Measurements from ENCODE around the gene TRMO.

TRMO gene

GRCh38 chr9:97903177-97903576 is 19.1 kb downstream of the TRMO start:
- Histone ChIP-seq H3K9me3 (ENCODE audit: control insufficient read depth, insufficient read depth, low read depth, low read length) (no peaks in the 10 kb centered on the region), H3K36me3 (ENCODE audit: control insufficient read depth in 2 of 2, insufficient read depth in 1 of 2, low read length in 2 of 2) (peaks cover 0 to 28% of the 10 kb centered on the region in 2 experiments; a peak in 1 of 3 replicates), H3K4me1 (ENCODE audit: control insufficient read depth, insufficient read depth, low read length) (no peaks in the 10 kb centered on the region), H3K27ac (ENCODE audit: extremely low read depth, low read depth, low read length) (no peak overlapping the region), H3K4me3 (ENCODE audit: low read depth, low read length) (no peak overlapping the region)
- TF ChIP-seq GLI2 (tag by site-specific recombination; IDR thresholded peaks at IDR 0.05; ENCODE audit: borderline replicate concordance, low read depth) (no peak), KLF10 (tag by site-specific recombination; IDR thresholded peaks at IDR 0.05) (no peak)
- ChIA-PET POLR2A (no interaction called here), CTCF (interaction anchor here (0.6 to 9.6 kb wide), 10 partner anchors 10 to 271 kb away, joined by 3 to 132 read pairs (median 5); partner anchors contain the start of gene TRMO)

GRCh38 chr9:97900738-97901565 is 21.3 kb downstream of the TRMO start:
- CTCF ChIA-PET, result interaction anchor here (0.5 to 9.6 kb wide), 55 partner anchors 9 to 1061 kb away, joined by 3 to 132 read pairs (median 4); partner anchors contain the start of genes ANP32B, TRMO and XPA

GRCh38 chr9:97900103-97900737 is 22.1 kb downstream of the TRMO start:
- H3K27ac ChIP-seq (ENCODE audit: extremely low read depth, low read depth, low read length), result no peak overlapping the region
- TF ChIP-seq MEIS1 (CRISPR knock-in tag; IDR thresholded peaks at IDR 0.05; ENCODE audit: borderline replicate concordance) (no peak), OVOL3 (tag by site-specific recombination; IDR thresholded peaks at IDR 0.05) (no peak), ZNF266 (tag by site-specific recombination; IDR thresholded peaks at IDR 0.05; ENCODE audit: low read depth) (no peak), ZNF600 (tag by site-specific recombination; IDR thresholded peaks at IDR 0.05) (no peak)
- CTCF ChIA-PET, result interaction anchor here (0.6 to 9.6 kb wide), 34 partner anchors 9 to 875 kb away, joined by 3 to 132 read pairs (median 4); partner anchors contain the start of genes ANP32B, TRMO and XPA
- POLR2A ChIA-PET, result interaction anchor here (0.6 to 1.0 kb wide), 2 partner anchors 22 to 207 kb away, joined by 3 to 5 read pairs; partner anchors contain the start of gene TRMO
- no peaks in the 10 kb centered on the region for H3K9me3 ChIP-seq (ENCODE audit: control insufficient read depth, insufficient read depth, low read depth, low read length)
- no peak overlapping the region for H3K4me3 ChIP-seq (ENCODE audit: low read depth, low read length)
- H3K36me3 ChIP-seq (ENCODE audit: control insufficient read depth in 2 of 2, insufficient read depth in 1 of 2, low read length in 2 of 2), result peaks cover 0 to 18% of the 10 kb centered on the region in 2 experiments; a peak in 1 of 3 replicates
- no peaks in the 10 kb centered on the region for H3K4me1 ChIP-seq (ENCODE audit: control insufficient read depth, insufficient read depth, low read length)

More at GRCh38 chr9:97900738-97901565, 21.3 kb downstream of the TRMO start:
- Histone ChIP-seq H3K9me3 (ENCODE audit: control insufficient read depth, insufficient read depth, low read depth, low read length) (no peaks in the 10 kb centered on the region), H3K4me1 (ENCODE audit: control insufficient read depth, insufficient read depth, low read length) (no peaks in the 10 kb centered on the region), H3K27ac (ENCODE audit: extremely low read depth, low read depth, low read length) (no peak overlapping the region), H3K36me3 (ENCODE audit: control insufficient read depth in 2 of 2, insufficient read depth in 1 of 2, low read length in 2 of 2) (peaks cover 0 to 20% of the 10 kb centered on the region in 2 experiments; a peak in 1 of 3 replicates), H3K4me3 (ENCODE audit: low read depth, low read length) (no peak overlapping the region)
- peak; percentile 37 for TF ChIP-seq ZNF654 (tag by site-specific recombination; IDR thresholded peaks at IDR 0.05; ENCODE audit: low read depth)
- TF ChIP-seq ZNF138 (tag by site-specific recombination; IDR thresholded peaks at IDR 0.05; ENCODE audit: borderline replicate concordance), result no peak
- POLR2A ChIA-PET, result interaction anchor here (0.6 to 1.0 kb wide), 3 partner anchors 21 to 208 kb away, joined by 3 to 7 read pairs (median 5); partner anchors contain the start of gene TRMO

- Histone ChIP-seq H3K27ac (ENCODE audit: extremely low read depth, low read depth, low read length) (no peak overlapping the region), H3K9me3 (ENCODE audit: control insufficient read depth, insufficient read depth, low read depth, low read length) (no peaks in the 10 kb centered on the region), H3K36me3 (ENCODE audit: control insufficient read depth in 2 of 2, insufficient read depth in 1 of 2, low read length in 2 of 2) (peaks cover 0 to 5% of the 10 kb centered on the region in 2 experiments; a peak in 1 of 3 replicates), H3K4me3 (ENCODE audit: low read depth, low read length) (no peak overlapping the region), H3K4me1 (ENCODE audit: control insufficient read depth, insufficient read depth, low read length) (no peaks in the 10 kb centered on the region)
- POLR2A ChIA-PET, result interaction anchor here (0.9 kb wide), 1 partner anchor 26 kb away, joined by 4 read pairs; the partner anchor contains the start of gene TRMO
- CTCF ChIA-PET, result interaction anchor here (0.5 to 1.2 kb wide), 12 partner anchors 10 to 1511 kb away, joined by 3 to 8 read pairs (median 4); no protein-coding TSS in a partner anchor
- no peak for TF ChIP-seq ZNF530 (tag by site-specific recombination; IDR thresholded peaks at IDR 0.05; ENCODE audit: low read depth)
- no peak for TF ChIP-seq ZNF488 (tag by site-specific recombination; IDR thresholded peaks at IDR 0.05)
- TF ChIP-seq ZNF571 (tag by site-specific recombination; IDR thresholded peaks at IDR 0.05), result no peak
- no peak for TF ChIP-seq ZBTB7A (tag by site-specific recombination; IDR thresholded peaks at IDR 0.05; ENCODE audit: low read depth)
- no peak for TF ChIP-seq ZSCAN18 (tag by site-specific recombination; IDR thresholded peaks at IDR 0.05)
- no peak for TF ChIP-seq ZNF501 (tag by site-specific recombination; IDR thresholded peaks at IDR 0.05)
- no peak for TF ChIP-seq ZNF37A (tag by site-specific recombination; IDR thresholded peaks at IDR 0.05)
- TF ChIP-seq ZNF658 (tag by site-specific recombination; IDR thresholded peaks at IDR 0.05), result no peak
- TF ChIP-seq ZBTB6 (tag by site-specific recombination; IDR thresholded peaks at IDR 0.05), result no peak
- TF ChIP-seq ZNF791 (tag by site-specific recombination; IDR thresholded peaks at IDR 0.05), result no peak
- TF ChIP-seq ZNF707 (tag by site-specific recombination; IDR thresholded peaks at IDR 0.05), result no peak
Observed at GRCh38 chr9:97895695-97896332, 26.5 kb downstream of the TRMO start.

All from HEK293 (cell line).